GM12801 (cell line): ENCODE data around the gene ELK4.

ENCODE experiments used
- TF ChIP-seq, protein P1 (sequence below): IDR thresholded peaks from one replicate; pipeline ENCODE4 v1.5.1; 2011; ENCODE audit warnings: control low read depth; ENCODE audit not compliant: insufficient read length; ENCODE audit errors: extremely low read depth

ELK4 gene

DNA sequence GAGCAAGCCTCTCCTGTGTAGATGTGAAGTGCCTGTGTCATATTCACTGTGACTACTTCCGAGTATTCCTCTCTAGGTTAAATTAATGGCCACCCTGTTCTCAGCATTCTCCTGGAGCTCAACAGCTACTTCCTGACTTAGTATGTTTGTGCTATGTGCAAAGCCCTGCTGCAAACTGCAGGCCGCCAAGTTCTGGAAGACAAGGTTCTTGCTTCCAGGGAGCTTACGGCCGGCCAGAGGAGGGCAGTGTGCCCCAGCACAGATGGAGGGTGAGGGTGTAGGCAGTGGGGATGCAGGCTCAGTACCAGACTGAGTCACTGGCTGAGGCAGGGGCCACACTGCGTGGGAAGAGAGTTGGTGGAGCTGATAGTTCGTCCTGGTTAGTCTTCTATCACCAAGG lies 43.2 kb downstream of the ELK4 start:
- TF ChIP-seq, protein P1, sequence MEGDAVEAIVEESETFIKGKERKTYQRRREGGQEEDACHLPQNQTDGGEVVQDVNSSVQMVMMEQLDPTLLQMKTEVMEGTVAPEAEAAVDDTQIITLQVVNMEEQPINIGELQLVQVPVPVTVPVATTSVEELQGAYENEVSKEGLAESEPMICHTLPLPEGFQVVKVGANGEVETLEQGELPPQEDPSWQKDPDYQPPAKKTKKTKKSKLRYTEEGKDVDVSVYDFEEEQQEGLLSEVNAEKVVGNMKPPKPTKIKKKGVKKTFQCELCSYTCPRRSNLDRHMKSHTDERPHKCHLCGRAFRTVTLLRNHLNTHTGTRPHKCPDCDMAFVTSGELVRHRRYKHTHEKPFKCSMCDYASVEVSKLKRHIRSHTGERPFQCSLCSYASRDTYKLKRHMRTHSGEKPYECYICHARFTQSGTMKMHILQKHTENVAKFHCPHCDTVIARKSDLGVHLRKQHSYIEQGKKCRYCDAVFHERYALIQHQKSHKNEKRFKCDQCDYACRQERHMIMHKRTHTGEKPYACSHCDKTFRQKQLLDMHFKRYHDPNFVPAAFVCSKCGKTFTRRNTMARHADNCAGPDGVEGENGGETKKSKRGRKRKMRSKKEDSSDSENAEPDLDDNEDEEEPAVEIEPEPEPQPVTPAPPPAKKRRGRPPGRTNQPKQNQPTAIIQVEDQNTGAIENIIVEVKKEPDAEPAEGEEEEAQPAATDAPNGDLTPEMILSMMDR, result no peak

DNA sequence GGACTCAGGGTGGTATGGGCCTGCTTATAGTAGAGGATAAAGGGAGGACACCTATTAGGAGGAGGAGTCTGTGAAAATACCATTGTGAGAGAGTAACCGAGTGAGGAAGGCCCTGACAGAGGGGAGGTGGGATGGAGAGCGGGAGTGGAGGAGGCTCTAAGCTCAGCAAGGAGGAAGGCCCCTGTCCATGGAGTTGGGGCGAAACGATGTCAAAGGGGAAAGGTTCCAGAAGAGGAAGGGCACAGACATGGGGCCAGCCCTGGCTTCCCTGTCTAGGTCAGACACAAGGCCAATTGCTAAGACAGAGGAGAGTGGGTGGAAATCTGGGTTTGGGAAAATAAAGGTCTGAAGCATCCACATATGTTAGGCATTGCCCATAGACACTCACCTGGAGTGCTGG lies 44.2 kb downstream of the ELK4 start:
- TF ChIP-seq, protein P1, result no peak

DNA sequence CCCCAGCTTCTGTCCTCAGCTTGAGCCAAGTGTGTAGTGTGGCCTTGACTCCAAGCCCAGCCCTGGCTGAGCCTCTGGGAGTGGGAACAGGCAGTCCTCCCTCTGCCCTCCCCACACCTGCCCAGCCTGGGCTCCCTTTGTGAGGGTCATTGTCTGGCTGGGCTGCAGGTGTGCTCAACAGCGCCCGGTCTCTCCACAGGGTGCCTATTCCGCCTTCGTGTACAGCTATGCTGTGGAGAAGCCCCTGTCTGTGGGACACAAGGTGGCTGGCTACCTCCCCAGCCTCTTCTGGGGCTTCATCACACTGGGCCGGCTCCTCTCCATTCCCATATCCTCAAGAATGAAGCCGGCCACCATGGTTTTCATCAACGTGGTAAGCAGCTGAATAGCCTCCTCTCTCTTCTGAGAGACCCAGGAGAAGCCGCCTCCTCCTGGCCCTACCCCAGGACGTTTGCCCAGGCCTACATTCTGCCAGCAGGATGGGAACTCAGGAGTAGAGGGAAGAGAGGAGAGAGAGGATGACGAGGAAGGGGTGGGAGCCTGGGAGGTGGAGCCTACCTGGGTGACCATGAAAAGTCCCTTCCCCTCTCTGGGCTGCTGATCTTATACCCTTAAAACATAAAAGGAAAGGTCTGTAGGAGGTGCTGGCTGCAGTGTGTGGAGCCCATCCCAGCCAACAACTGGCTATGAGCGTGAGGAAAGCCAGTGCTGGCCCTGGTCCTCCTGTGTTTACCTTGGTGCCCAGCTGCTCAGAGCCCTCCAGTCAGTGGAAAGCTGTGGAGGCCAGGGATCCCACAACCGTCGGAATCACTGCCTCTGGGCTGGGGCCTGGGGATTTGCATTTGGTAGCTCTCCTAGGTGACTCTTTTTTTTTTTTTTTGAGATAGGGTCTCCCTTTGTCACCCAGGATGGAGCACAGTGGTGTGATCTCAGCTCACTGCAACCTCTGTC lies 45.7 kb downstream of the ELK4 start:
- TF ChIP-seq, protein P1, result no peak

- TF ChIP-seq, protein P1, result no peak
These were observed 46.5 kb downstream of the ELK4 start for GRCh38 chr1:205585169-205585834.

GRCh38 chr1:205584732-205585131 lies 47.1 kb downstream of the ELK4 start:
- TF ChIP-seq, protein P1, result no peak

DNA sequence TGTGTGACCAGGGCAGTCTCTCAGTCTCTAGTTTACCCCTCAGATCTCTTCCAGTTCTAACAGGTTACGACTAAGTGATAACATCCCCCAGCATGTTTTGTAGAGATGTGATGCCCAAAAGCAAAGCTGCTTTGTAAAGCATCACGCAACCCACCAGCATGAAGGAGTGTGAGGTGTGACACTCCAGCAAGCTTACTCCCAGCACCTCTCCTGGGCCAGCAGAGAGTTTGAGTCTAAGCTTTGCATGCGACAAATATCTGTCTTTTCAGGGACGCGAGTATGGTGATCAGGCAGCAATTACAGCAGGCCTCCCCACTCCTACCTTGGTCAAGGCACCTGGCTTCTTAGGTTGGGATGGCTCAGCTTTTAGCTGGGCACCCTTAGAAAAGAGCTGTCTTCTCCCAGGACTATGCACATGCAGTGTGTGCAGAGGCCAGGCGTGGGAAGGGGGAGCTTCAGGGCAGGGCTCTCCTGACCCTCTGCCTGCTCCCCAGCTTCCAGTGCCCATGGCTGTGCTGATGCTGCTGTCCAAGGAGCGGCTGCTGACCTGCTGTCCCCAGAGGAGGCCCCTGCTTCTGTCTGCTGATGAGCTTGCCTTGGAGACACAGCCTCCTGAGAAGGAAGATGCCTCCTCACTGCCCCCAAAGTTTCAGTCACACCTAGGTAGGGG lies 48.2 kb downstream of the ELK4 start:
- TF ChIP-seq, protein P1, result no peak

DNA sequence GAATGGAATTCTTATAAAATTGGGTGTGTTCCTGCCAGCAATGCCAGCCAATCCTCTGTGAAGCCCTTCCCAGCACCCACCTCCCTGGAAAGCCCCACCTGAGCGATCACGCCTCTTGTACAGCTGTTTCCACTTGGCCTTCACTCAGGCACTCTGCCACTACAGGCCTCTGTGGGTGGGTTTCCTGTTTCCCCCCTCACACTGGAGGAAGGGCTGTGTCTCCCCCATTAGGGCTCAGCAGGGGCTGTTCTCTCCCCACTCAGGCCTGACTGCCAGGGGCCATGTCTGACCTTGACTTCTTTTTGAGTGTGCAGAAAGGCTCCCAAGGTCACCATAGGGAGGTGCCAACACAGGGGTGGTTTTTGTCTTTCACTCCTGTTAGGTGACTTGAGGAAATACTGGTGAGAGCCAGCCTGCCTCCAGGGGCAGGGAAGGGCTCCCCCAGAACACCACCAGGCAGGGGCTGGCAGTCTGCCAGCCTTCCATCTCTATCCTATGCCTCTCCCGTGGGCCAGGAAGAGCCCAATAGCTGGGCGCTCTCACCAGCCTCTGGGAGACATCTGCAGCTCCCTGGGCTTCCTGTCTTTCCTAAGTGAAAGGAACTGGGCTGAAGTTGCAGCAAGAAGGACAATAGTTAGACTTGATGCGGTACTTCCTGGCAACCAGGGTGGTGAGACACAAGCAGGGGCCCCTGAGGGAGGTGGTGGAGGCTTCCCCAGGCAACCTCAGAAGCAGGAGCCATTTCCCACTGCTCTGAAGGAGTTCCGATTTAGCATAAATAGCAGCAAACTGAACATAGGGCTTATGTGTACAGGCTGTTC lies 49.1 kb downstream of the ELK4 start:
- TF ChIP-seq, protein P1, result no peak
